OCI-LY1 (cell line): ENCODE results near the gene HSPA12A.

Experiments used
- H2AFZ ChIP-seq: fragments of 200-600 bp; sonication (generic), shearing (Covaris generic); 2 replicates; pipeline ENCODE4 v1.6.0; 2014; ENCODE audit warnings: antibody characterized with exemption, mild to moderate bottlenecking, low read length
- H3F3A ChIP-seq: fragments of 200-600 bp; sonication (generic), shearing (Covaris generic); 2 replicates; pipeline ENCODE4 v1.6.0; 2014; ENCODE audit warnings: mild to moderate bottlenecking, antibody characterized with exemption, low read length, moderate library complexity; ENCODE audit not compliant: insufficient read depth
- H3K27ac ChIP-seq: fragments of 200-600 bp; sonication (generic); 2 replicates; pipeline ENCODE4 v1.5.1; 2014; ENCODE audit warnings: low read length, mixed run types, mild to moderate bottlenecking, low read depth; ENCODE audit not compliant: poor library complexity, severe bottlenecking
- H3K27me3 ChIP-seq: fragments of 200-600 bp; sonication (generic); 2 replicates; pipeline ENCODE4 v1.6.0; 2014; ENCODE audit warnings: antibody characterized with exemption, mild to moderate bottlenecking, low read length, moderate library complexity; ENCODE audit not compliant: insufficient read depth
- H3K36me3 ChIP-seq: fragments of 200-600 bp; sonication (generic); 2 replicates; pipeline ENCODE4 v1.6.1; 2014; ENCODE audit warnings: mild to moderate bottlenecking, antibody characterized with exemption, low read length, moderate library complexity, mixed read lengths; ENCODE audit not compliant: insufficient read depth
- H3K4me1 ChIP-seq: fragments of 200-600 bp; sonication (generic); 2 replicates; pipeline ENCODE4 v1.5.1; 2014; ENCODE audit warnings: mild to moderate bottlenecking, low read length, moderate library complexity; ENCODE audit not compliant: insufficient read depth, severe bottlenecking
- H3K4me2 ChIP-seq: fragments of 200-600 bp; sonication (generic), shearing (Covaris generic); 2 replicates; pipeline ENCODE4 v1.6.1; 2014; ENCODE audit warnings: low read length
- H3K4me3 ChIP-seq: fragments of 200-600 bp; sonication (generic); 2 replicates; pipeline ENCODE4 v1.5.1; 2014; ENCODE audit warnings: low read length, low read depth, mild to moderate bottlenecking, mixed read lengths; ENCODE audit not compliant: poor library complexity, severe bottlenecking
- H3K79me2 ChIP-seq: fragments of 200-600 bp; shearing (Covaris generic); 2 replicates; pipeline ENCODE4 v1.6.1; 2016; ENCODE audit warnings: mixed run types, low read length, mixed read lengths; ENCODE audit not compliant: insufficient read depth
- H3K9ac ChIP-seq: fragments of 200-600 bp; sonication (generic), shearing (Covaris generic); 2 replicates; pipeline ENCODE4 v1.6.1; 2014; ENCODE audit warnings: mild to moderate bottlenecking, low read length, mixed read lengths
- H3K9me2 ChIP-seq: fragments of 200-600 bp; sonication (generic), shearing (Covaris generic); 2 replicates; pipeline ENCODE4 v1.6.1; 2014; ENCODE audit warnings: low read depth, mild to moderate bottlenecking, low read length, mixed read lengths
- H3K9me3 ChIP-seq: fragments of 200-600 bp; shearing (Covaris generic); 2 replicates; pipeline ENCODE4 v1.6.1; 2014; ENCODE audit warnings: low read length, mixed read lengths
- H4K20me1 ChIP-seq: fragments of 200-600 bp; sonication (generic), shearing (Covaris generic); 2 replicates; pipeline ENCODE4 v1.6.0; 2016; ENCODE audit warnings: mild to moderate bottlenecking, low read length; ENCODE audit not compliant: insufficient read depth
- CTCF ChIP-seq: fragments of 200-600 bp; sonication (generic), shearing (Covaris generic); IDR thresholded peaks from 2 replicates; pipeline ENCODE4 v1.5.1; 2017; ENCODE audit warnings: mild to moderate bottlenecking, antibody characterized with exemption, low read length, moderate library complexity, mixed read lengths
- EZH2 ChIP-seq: fragments of 200-600 bp; sonication (generic), shearing (Covaris generic); IDR thresholded peaks from 2 replicates; pipeline ENCODE4 v1.8.0; 2017; ENCODE audit warnings: borderline replicate concordance, mixed run types, mild to moderate bottlenecking, antibody characterized with exemption, low read length, moderate library complexity, mixed read lengths

The HSPA12A gene

GRCh38 chr10:116684781-116685180 is 57.6 kb downstream of the HSPA12A start:
- H3K9ac ChIP-seq, result no peak overlapping the region
- no peaks in the 10 kb centered on the region for H3K27me3 ChIP-seq
- no peaks in the 10 kb centered on the region for H3K79me2 ChIP-seq
- H3K9me3 ChIP-seq, result no peaks in the 10 kb centered on the region
- no peaks in the 10 kb centered on the region for H4K20me1 ChIP-seq
- H3F3A ChIP-seq, result no peaks in the 10 kb centered on the region
- no peak overlapping the region for H3K4me3 ChIP-seq
- H3K9me2 ChIP-seq, result no peaks in the 10 kb centered on the region
- H3K36me3 ChIP-seq, result no peaks in the 10 kb centered on the region
- H2AFZ ChIP-seq, result no peak overlapping the region
- H3K4me1 ChIP-seq, result no peaks in the 10 kb centered on the region
- H3K27ac ChIP-seq, result no peak overlapping the region
- TF ChIP-seq CTCF, result no peak
- no peak for TF ChIP-seq EZH2
- no peak overlapping the region for H3K4me2 ChIP-seq

GRCh38 chr10:116683821-116684220 is 58.5 kb downstream of the HSPA12A start:
- Histone ChIP-seq H3K4me2 (no peak overlapping the region), H2AFZ (no peak overlapping the region), H3F3A (no peaks in the 10 kb centered on the region), H4K20me1 (no peaks in the 10 kb centered on the region), H3K9me2 (no peaks in the 10 kb centered on the region), H3K27me3 (no peaks in the 10 kb centered on the region), H3K36me3 (no peaks in the 10 kb centered on the region), H3K4me1 (no peaks in the 10 kb centered on the region), H3K9ac (no peak overlapping the region), H3K79me2 (no peaks in the 10 kb centered on the region), H3K4me3 (no peak overlapping the region), H3K9me3 (no peaks in the 10 kb centered on the region), H3K27ac (no peak overlapping the region)
- TF ChIP-seq EZH2 (no peak), CTCF (no peak)

- Histone ChIP-seq H3K79me2 (no peaks in the 10 kb centered on the region), H3K4me2 (no peak overlapping the region), H3K4me3 (no peak overlapping the region), H3K36me3 (no peaks in the 10 kb centered on the region), H4K20me1 (no peaks in the 10 kb centered on the region), H3K9ac (no peak overlapping the region), H3K9me3 (no peaks in the 10 kb centered on the region), H2AFZ (no peak overlapping the region), H3K27ac (no peak overlapping the region), H3K4me1 (no peaks in the 10 kb centered on the region), H3F3A (no peaks in the 10 kb centered on the region), H3K27me3 (no peaks in the 10 kb centered on the region), H3K9me2 (no peaks in the 10 kb centered on the region)
- TF ChIP-seq EZH2 (no peak), CTCF (no peak)
These were observed 59.2 kb downstream of the HSPA12A start for GRCh38 chr10:116683166-116683565.
